ENCODE measurements around the gene POLR2C. TPM values are rescaled to one million over a fixed set of nuclear protein-coding genes. Genes with fewer than 3 reads are reported as not detected.

Gene POLR2C
- total RNA-seq, 1 experiment from 2014 or later = 87.6 TPM

DNA sequence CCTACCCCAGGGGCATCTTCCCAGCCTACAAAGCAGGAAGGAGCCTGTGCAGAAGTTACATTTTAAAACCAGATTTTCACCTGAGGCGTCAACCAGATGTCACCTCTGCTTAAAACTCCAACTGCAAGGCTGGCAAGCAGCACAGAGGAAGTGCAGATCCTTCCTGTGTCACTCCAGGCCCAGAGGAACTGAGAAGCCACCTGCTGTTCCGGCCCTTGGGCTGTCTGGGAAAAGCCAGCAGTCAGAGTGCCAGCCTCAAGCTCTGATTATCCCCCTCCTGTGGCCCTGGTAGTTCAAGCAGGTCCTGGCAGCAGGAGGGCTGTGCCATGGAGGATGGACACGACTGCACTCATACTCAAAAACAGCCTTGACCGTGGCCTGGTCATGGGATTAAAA lies 10.2 kb downstream of the POLR2C start:
- Histone ChIP-seq H3K79me2 (ENCODE audit: low read length) (no peaks in the 10 kb centered on the region), H3K36me3 (ENCODE audit: insufficient read depth, low read length) (peaks cover 15% of the 10 kb centered on the region), H3K9me3 (ENCODE audit: low read length) (no peaks in the 10 kb centered on the region), H3K27me3 (ENCODE audit: low read length) (no peaks in the 10 kb centered on the region), H3K9ac (ENCODE audit: low read length) (no peak overlapping the region), H3K9me2 (replicated peaks; ENCODE audit: insufficient read depth, low read length) (no peaks in the 10 kb centered on the region), H4K20me1 (ENCODE audit: insufficient read depth, low read depth, low read length) (no peaks in the 10 kb centered on the region), H3K27ac (ENCODE audit: low read length) (no peak overlapping the region), H3K4me3 (ENCODE audit: low read length) (no peak overlapping the region), H2AFZ (ENCODE audit: low read length) (no peak overlapping the region), H3K4me1 (ENCODE audit: low read length) (peaks cover 16% of the 10 kb centered on the region), H3K4me2 (ENCODE audit: low read depth, low read length, poor library complexity, severe bottlenecking) (no peak overlapping the region)
- no peak for DNase-seq

DNA sequence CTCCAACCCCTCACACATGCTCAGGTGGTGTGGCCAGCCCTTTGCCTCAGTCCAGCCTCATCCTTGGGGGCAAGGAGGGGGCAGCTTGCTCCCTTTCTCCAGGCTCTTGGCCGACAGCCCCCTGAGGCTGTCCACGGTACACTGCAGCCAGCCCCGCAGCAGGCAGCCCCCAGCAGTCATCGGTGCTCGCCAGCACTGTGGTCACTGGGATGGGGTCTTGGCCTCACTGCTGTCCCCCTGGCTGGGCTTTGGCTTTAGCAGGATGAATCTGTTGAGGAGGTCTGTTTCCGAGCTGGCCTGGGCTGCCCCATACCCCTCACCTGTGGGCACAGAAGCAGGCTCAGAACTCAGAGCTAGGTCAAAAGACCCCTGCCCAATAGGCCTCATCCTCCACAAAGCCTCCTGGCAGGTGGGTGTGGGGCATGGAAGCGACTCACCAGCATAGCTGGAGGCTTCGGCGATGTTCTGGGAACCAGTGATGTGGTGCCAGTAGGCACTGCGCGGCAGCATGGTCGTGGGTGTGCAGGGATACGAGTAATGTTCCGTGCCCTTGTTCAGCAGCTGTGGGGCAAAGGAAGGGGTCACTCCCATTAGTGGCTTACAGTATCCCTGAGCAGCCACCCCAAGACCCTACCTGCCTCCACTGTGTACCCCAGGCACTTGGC lies 10.8 kb downstream of the POLR2C start:
- no peak overlapping the region for H3K27ac ChIP-seq (ENCODE audit: low read length)
- no peaks in the 10 kb centered on the region for H3K27me3 ChIP-seq (ENCODE audit: low read length)
- peaks cover 15% of the 10 kb centered on the region for H3K36me3 ChIP-seq (ENCODE audit: insufficient read depth, low read length)
- no peaks in the 10 kb centered on the region for H3K9me2 ChIP-seq (replicated peaks; ENCODE audit: insufficient read depth, low read length)
- no peaks in the 10 kb centered on the region for H4K20me1 ChIP-seq (ENCODE audit: insufficient read depth, low read depth, low read length)
- peaks cover 16% of the 10 kb centered on the region for H3K4me1 ChIP-seq (ENCODE audit: low read length)
- H3K4me2 ChIP-seq (ENCODE audit: low read depth, low read length, poor library complexity, severe bottlenecking) = no peak overlapping the region
- no peaks in the 10 kb centered on the region for H3K79me2 ChIP-seq (ENCODE audit: low read length)
- H2AFZ ChIP-seq (ENCODE audit: low read length) = no peak overlapping the region
- H3K9ac ChIP-seq (ENCODE audit: low read length) = no peak overlapping the region
- no peak overlapping the region for H3K4me3 ChIP-seq (ENCODE audit: low read length)
- no peaks in the 10 kb centered on the region for H3K9me3 ChIP-seq (ENCODE audit: low read length)
- no peak for DNase-seq

DNA sequence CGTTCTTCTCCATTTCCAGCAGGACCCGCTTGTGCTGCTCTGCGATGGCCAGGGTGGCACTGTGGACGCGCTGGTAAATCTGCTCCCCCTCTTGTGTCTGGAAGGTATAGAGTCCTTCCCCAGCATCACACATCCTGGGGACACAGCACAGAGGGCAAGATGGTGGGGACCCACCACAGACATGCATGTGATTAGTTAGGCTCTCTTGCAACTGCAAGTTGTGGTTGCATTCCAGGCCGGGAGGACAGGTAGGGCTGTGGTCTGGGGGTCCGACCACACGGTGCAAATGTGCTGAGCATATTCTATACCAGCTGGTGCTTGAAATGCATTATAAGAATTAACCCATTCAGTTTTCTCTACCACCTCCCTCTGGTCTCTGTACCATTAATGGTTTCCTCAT lies 11.4 kb downstream of the POLR2C start:
- Histone ChIP-seq H3K27me3 (ENCODE audit: low read length) (no peaks in the 10 kb centered on the region), H3K9me2 (replicated peaks; ENCODE audit: insufficient read depth, low read length) (no peaks in the 10 kb centered on the region), H3K9ac (ENCODE audit: low read length) (no peak overlapping the region), H3K9me3 (ENCODE audit: low read length) (no peaks in the 10 kb centered on the region), H3K36me3 (ENCODE audit: insufficient read depth, low read length) (peaks cover 11% of the 10 kb centered on the region), H3K4me3 (ENCODE audit: low read length) (no peak overlapping the region), H4K20me1 (ENCODE audit: insufficient read depth, low read depth, low read length) (no peaks in the 10 kb centered on the region), H3K27ac (ENCODE audit: low read length) (no peak overlapping the region), H3K4me2 (ENCODE audit: low read depth, low read length, poor library complexity, severe bottlenecking) (no peak overlapping the region), H2AFZ (ENCODE audit: low read length) (no peak overlapping the region), H3K79me2 (ENCODE audit: low read length) (no peaks in the 10 kb centered on the region), H3K4me1 (ENCODE audit: low read length) (peaks cover 16% of the 10 kb centered on the region)
- no peak for DNase-seq

DNA sequence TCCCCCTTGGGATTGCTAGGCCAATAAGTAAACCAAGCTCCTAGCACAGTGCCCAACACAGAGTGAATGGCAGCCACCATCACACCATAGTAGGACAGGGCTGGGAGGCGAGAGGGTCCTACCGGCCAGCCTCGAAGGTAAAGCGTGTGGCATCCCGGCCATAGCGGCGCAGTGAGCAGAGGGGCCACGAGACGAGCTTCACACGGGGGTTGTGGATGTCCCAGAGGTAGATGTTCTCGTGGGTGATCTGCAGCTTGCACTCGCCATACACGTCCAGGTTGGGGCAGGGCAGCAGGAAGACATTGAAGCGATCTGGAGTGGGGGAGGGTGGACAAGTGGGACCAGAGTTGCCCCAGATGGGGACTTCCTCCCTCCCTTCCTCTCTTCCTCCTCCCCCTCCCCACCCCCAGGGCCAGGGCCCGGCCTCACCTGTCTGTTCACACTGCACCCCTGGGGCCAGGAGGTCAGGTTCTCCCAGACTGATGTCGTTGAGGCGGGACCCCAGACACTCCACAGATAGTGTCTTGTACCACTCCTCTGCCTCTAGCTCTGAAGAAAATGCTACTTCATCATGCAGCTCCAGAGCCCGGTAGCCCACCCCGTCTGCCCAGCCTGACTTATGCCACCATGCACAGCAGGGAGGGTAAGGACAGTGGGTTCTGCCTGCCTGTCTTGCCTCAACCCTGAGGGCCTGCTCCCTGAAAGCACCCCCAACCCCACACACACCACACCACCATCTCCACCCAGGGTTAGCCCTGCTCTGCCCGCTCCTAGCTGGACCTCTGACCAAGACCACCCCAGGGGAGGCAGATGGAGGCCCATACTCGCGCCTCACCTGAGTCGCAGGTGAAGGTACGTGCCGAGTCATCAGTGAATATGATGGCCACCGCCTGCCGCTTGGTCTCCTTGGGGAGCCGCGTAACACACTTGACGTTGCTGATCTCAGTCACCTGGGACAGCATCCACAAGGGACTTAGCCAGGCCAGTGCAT lies 12.5 kb downstream of the POLR2C start:
- no peaks in the 10 kb centered on the region for H3K9me3 ChIP-seq (ENCODE audit: low read length)
- no peaks in the 10 kb centered on the region for H4K20me1 ChIP-seq (ENCODE audit: insufficient read depth, low read depth, low read length)
- peaks cover 16% of the 10 kb centered on the region for H3K4me1 ChIP-seq (ENCODE audit: low read length)
- H3K36me3 ChIP-seq (ENCODE audit: insufficient read depth, low read length) = peaks cover 8% of the 10 kb centered on the region
- no peaks in the 10 kb centered on the region for H3K9me2 ChIP-seq (replicated peaks; ENCODE audit: insufficient read depth, low read length)
- H2AFZ ChIP-seq (ENCODE audit: low read length) = no peak overlapping the region
- peak overlapping the region; percentile 56; the same call in 1 of the 2 replicates for H3K4me3 ChIP-seq (ENCODE audit: low read length)
- no peaks in the 10 kb centered on the region for H3K79me2 ChIP-seq (ENCODE audit: low read length)
- DNase-seq = peak; percentile 66
- peak overlapping the region; percentile 64 for H3K4me2 ChIP-seq (ENCODE audit: low read depth, low read length, poor library complexity, severe bottlenecking)
- no peak overlapping the region for H3K27ac ChIP-seq (ENCODE audit: low read length)
- no peaks in the 10 kb centered on the region for H3K27me3 ChIP-seq (ENCODE audit: low read length)
- peak overlapping the region; percentile 61; the same call in 1 of the 2 replicates for H3K9ac ChIP-seq (ENCODE audit: low read length)

DNA sequence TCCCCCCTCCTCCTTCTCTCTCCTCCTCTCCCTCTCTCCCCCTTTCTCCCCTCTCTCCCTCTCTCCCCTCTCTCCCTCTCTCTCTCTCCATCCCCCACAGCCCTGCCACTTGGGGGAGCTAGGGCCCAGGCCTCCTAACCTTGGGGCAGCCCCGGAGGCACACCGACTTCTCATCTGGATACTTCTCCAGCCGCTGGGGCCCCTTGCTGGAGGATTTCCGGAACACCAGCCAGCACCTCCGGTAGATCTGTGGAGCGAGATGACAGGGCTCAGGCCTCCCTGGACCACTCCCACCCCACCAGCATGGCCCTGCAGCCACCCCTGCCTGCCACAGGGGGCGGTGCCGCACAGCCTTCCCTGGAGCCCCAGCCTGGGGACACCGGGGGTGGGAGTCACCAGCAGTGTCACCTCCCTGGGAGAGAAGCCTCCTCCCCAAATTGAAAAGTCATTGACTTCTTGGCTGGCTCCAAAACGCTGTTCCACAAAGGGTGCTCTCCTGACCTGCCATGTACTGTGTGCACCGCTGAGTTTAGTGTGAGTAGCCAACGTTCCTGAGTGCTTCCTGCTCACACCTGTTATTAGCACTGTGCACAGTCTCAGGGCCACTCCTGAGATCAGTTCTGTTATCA lies 13.3 kb downstream of the POLR2C start:
- Histone ChIP-seq H3K9ac (ENCODE audit: low read length) (peak overlapping the region; percentile 61), H3K79me2 (ENCODE audit: low read length) (no peaks in the 10 kb centered on the region), H3K4me1 (ENCODE audit: low read length) (peaks cover 16% of the 10 kb centered on the region), H3K27ac (ENCODE audit: low read length) (no peak overlapping the region), H3K4me2 (ENCODE audit: low read depth, low read length, poor library complexity, severe bottlenecking) (peak overlapping the region; percentile 64), H3K27me3 (ENCODE audit: low read length) (no peaks in the 10 kb centered on the region), H3K36me3 (ENCODE audit: insufficient read depth, low read length) (0 out of 2 replicates have a peak, but pooled peaks cover under 1% of the 10 kb centered on the region), H4K20me1 (ENCODE audit: insufficient read depth, low read depth, low read length) (no peaks in the 10 kb centered on the region), H2AFZ (ENCODE audit: low read length) (peak overlapping the region; percentile 82; the same call in 1 of the 2 replicates), H3K9me2 (replicated peaks; ENCODE audit: insufficient read depth, low read length) (no peaks in the 10 kb centered on the region), H3K4me3 (ENCODE audit: low read length) (peak overlapping the region; percentile 56; the same call in 1 of the 2 replicates), H3K9me3 (ENCODE audit: low read length) (no peaks in the 10 kb centered on the region)
- peak; percentile 90 for DNase-seq

DNA sequence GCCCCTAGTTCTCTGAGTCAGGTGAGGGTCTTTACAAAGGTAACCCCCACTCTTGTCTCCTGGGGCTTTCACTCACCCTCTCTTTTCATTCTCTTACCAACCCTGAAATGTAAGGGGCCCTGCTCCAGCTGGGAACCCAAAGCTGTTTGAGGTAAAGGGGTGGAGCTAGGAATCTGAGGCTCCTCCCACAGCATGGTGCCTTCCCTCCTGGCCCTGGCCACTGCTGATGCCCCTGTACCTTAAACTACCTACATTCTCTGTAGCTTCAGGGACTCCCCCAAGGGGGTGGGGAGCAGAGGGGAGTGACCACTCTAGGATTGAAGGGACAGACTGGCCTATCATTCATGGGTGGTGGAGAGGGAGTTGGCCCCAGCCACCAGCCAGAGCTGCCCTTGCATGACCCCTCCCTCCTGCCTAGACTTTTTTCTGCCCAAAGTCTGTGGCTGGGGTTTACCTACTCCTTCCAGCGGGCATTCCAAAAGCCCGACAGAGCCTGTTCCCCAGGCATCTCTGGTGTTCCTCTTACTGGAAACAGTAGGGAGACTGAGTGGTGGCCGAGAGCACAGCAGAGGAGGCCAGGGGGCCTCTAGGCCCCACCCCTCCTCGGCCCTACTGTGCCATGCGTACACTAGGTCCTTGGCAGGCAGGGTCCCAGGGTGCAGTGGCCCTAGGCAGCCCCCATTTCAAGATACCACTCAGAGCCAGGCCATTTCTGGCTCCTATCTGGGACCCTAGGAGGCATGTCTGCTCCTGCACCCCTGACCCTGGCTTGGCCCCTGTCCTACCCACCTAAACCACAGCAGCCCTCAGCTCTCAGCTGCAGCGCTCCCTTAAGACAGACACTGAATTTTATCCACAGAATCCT lies 14.3 kb downstream of the POLR2C start:
- Histone ChIP-seq H3K79me2 (ENCODE audit: low read length) (no peaks in the 10 kb centered on the region), H3K9me2 (replicated peaks; ENCODE audit: insufficient read depth, low read length) (no peaks in the 10 kb centered on the region), H3K27me3 (ENCODE audit: low read length) (no peaks in the 10 kb centered on the region), H2AFZ (ENCODE audit: low read length) (no peak overlapping the region), H3K9me3 (ENCODE audit: low read length) (no peaks in the 10 kb centered on the region), H3K27ac (ENCODE audit: low read length) (no peak overlapping the region), H4K20me1 (ENCODE audit: insufficient read depth, low read depth, low read length) (no peaks in the 10 kb centered on the region), H3K4me1 (ENCODE audit: low read length) (peaks cover 16% of the 10 kb centered on the region), H3K4me3 (ENCODE audit: low read length) (no peak overlapping the region), H3K36me3 (ENCODE audit: insufficient read depth, low read length) (no peaks in the 10 kb centered on the region), H3K9ac (ENCODE audit: low read length) (no peak overlapping the region), H3K4me2 (ENCODE audit: low read depth, low read length, poor library complexity, severe bottlenecking) (no peak overlapping the region)
- no peak for DNase-seq

DNA sequence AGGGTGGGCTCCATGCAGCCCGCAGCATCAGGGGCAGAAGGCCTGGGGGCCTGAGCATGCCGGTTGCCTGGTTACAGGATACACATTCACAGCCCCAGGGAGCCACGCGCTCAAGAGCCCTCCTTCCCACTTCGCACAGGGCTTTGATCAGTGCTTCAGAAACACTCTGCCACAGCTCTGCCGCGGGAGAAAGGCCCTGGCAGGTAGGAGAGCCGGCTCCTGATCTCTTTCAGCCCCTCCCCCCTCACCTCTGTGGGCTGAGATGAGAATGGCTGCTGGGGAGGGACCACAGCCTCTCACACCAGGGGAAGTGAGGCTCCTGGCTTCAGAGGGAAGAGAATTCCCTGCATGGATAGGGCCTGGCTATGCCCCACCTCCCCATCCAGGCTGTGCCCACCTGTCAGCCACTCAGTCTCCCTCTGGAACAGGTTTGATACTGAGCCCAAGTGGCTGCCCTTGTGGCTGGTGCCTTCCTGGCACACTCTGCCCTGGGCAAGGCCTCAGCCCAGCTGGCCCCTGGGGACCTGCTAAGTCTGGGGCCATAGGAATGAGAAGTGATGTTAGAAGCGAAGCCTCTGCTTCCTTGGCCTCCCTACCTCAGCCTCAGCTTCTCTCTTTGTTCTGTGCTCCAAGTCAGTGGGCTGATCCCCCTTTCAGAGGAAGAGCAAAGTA lies 15.2 kb downstream of the POLR2C start:
- Histone ChIP-seq H2AFZ (ENCODE audit: low read length) (no peak overlapping the region), H3K27me3 (ENCODE audit: low read length) (no peaks in the 10 kb centered on the region), H3K36me3 (ENCODE audit: insufficient read depth, low read length) (no peaks in the 10 kb centered on the region), H3K4me3 (ENCODE audit: low read length) (no peak overlapping the region), H3K4me2 (ENCODE audit: low read depth, low read length, poor library complexity, severe bottlenecking) (no peak overlapping the region), H3K9ac (ENCODE audit: low read length) (no peak overlapping the region), H4K20me1 (ENCODE audit: insufficient read depth, low read depth, low read length) (no peaks in the 10 kb centered on the region), H3K9me3 (ENCODE audit: low read length) (no peaks in the 10 kb centered on the region), H3K4me1 (ENCODE audit: low read length) (peaks cover 16% of the 10 kb centered on the region), H3K9me2 (replicated peaks; ENCODE audit: insufficient read depth, low read length) (no peaks in the 10 kb centered on the region), H3K79me2 (ENCODE audit: low read length) (no peaks in the 10 kb centered on the region), H3K27ac (ENCODE audit: low read length) (no peak overlapping the region)
- DNase-seq = no peak
